Measurements from ENCODE around the gene TPMT.

DNA sequence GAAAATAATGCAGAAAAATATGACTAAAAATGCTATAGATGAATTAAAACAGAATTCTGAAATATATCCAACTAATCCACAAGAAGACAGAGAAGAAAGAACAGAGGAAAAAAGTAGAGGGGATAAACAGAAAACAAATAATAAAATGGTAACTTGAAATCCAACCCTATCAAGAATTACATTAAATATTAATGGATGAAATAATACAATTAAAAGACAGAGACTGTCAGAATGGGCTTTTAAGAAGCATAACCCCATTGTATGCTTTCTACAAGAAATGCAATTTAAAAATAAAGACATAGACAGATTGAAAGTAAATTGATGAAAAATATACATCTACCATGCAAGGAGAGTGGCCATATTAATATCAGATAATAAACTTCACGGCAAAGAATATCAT is 47.8 kb downstream of the TPMT start:
- no peak for TF ChIP-seq CTCF (conservative IDR thresholded peaks at IDR 0.05; ENCODE audit: low read depth, low read length)
- no peak for TF ChIP-seq EZH2 (IDR thresholded peaks at IDR 0.05; ENCODE audit: borderline replicate concordance, low read depth, low read length, poor library complexity, severe bottlenecking)
